Stimulated activated CD8-positive, alpha-beta memory T cell treated with anti-CD3 and anti-CD28 coated beads, Interleukin-7, amount 100 ng/mL, for 48 hours (primary cell): ENCODE measurements around the gene ABCC1.
"Not testable (repeated sequence)": the region's sequence is repeated elsewhere in the genome, so short reads cannot be mapped to it uniquely, and the experiment has no call there.

Experiments used
- DNase-seq, 2 donors: peaks; one replicate each; pipeline ENCODE4 v3.0.0-alpha.2; 2020; ENCODE audit warnings: low read depth in 1 of 2; ENCODE audit errors: extremely low read depth in 1 of 2

ABCC1 gene

GRCh38 chr16:15966420-15966819, 17.0 kb downstream of the ABCC1 start:
- no peak for DNase-seq

DNA sequence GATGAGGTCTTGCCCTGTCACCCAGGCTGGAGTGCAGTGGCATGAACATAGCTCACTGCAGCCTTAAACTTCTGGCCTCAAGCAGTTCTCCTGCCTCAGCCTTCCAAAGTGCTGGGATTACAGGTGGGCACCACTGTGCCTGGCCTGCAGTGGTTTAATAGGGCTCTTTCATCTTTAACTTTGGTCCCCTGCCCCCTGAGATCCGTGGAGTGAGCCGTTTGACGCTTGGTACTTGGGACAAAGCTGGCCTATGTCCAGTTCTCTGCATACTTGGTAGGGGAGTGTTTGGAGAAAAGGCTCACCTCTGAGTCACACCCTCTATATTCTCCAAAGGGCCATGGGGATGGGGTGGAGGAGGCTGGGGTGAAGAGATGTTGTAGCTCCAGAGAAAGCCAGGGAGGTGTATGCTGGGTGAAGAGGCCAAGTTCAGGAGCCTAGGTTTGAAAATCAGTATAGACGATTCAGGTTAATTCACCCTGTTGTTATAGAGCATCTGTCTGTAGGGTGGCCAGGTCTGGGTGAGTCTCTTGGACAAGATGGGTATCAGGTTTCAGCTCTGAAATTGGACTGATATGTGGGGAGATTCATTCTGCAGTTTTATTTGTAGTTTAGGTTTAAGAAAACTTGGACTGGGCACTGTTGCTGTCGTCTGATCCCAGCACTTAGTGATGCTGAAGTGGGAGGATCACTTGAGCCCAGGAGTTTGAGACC, 17.6 kb downstream of the ABCC1 start:
- no peak for DNase-seq

- DNase-seq: no peak
Measured at GRCh38 chr16:15967655-15968315, 18.4 kb downstream of the ABCC1 start.

DNA sequence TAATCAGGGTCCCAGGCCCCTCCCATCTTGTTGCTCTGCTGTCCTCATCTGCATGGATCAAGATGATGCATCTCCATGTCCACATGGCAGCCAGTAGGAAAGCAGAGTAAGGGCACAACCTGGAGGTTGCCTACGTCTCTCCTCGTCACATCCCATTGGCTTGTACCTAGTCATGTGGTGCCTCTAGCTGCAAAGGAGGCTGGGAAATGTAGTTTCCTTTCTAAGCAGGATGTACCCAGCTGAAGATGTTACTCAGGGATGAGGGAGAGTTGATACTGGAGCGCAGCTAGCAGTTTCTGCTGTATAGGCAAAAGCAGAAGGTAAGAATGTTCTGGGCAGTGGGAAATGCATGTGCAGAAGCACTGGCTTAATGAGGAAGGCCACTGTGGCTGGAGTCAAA, 20.8 kb downstream of the ABCC1 start:
- DNase-seq: no peak

DNA sequence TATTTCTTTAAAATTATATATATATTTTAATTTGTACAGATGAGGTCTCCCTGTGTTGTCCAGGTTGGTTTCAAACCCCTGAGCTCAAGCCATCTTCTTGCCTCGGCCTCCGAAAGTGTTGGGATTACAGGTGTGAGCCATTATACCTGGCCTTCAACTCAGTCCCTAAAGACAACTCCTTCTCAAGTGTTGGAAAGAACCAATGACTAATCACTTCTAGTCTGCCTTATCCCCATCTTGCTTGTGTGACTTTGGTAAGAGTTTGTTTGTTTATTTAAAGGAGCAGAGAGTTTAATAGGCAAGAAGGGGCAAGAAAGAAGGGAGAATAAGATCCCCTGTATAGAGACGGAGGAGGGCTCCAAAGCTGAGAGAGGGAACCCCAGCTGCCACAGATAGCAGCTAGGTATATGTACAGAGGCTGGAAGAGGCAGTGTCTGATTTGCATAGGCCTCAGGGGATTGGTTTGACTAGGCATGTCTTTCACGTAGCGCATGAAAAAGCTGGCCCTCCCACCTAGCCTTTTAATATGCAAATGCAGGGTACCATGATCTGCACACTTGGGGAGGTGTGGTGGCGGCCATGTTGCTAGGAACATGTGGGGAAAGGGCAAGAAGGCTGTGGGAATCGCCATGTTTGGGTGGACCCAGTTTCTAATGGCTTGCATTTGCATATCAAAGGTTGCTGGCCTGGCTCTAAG, 21.5 kb downstream of the ABCC1 start:
- no peak for DNase-seq

DNA sequence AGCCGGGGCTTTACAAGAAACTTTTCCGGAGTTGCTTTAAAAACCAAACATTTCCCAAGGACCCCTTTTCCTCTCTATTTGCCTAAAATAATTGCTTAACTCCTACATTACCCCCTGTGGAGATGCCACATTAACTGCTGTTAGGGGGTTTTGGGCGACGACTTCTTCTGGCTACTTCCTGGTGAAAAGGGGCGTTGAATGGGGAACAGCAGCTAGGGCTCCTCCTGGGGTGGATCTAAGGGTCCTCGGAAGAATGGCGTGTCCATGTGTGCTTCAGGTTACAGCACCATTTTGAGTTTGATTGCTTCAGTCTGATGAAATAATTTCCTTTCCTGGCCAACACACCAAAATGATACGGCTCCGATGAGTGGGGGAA, 22.0 kb downstream of the ABCC1 start:
- DNase-seq: no peak

GRCh38 chr16:15972046-15972868, 22.8 kb downstream of the ABCC1 start:
- no peak for DNase-seq

GRCh38 chr16:15973421-15973820, 24.0 kb downstream of the ABCC1 start:
- DNase-seq: no peak

DNA sequence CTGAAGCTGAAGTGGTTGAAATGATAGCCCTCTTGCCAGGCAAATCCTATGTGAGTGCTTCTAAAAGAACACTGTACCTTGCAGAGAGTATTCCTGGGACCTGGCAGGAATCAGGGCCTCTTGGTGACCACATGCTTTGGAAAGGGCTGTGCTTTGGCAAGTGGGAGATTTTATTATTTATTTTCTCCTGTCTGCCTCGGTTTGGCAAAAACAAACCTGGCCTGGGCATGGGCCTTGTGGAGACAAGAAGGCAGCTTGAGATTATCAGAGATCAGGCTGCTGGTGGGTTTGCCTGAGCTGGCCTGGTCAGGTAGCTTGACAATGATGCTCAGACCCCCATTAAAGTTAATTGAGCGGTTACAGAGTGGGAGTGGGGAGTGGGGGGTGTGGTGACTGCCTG, 24.6 kb downstream of the ABCC1 start:
- no peak for DNase-seq

DNA sequence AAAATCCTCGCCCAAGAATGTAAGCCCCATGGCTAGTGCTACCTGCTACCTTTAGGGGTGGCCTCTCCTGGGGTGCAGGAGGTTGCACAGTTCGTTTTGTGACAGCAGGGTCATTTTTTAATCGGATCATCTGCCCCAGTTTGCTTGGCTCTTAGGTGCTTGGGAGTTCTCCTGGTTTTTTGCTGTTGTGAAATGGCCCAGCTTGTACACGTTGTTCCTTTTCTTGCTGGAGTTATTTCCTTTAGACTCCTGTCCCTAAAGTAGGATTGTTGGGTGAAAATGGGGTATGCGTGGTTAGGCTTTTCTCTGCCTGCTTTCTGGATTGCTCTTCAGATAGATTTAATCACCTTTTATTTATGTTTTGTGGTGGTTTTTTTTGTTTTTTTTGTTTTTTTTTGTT, 25.8 kb downstream of the ABCC1 start:
- DNase-seq: no peak

- DNase-seq: no peak
Measured at GRCh38 chr16:15976225-15976812, 26.9 kb downstream of the ABCC1 start.

DNA sequence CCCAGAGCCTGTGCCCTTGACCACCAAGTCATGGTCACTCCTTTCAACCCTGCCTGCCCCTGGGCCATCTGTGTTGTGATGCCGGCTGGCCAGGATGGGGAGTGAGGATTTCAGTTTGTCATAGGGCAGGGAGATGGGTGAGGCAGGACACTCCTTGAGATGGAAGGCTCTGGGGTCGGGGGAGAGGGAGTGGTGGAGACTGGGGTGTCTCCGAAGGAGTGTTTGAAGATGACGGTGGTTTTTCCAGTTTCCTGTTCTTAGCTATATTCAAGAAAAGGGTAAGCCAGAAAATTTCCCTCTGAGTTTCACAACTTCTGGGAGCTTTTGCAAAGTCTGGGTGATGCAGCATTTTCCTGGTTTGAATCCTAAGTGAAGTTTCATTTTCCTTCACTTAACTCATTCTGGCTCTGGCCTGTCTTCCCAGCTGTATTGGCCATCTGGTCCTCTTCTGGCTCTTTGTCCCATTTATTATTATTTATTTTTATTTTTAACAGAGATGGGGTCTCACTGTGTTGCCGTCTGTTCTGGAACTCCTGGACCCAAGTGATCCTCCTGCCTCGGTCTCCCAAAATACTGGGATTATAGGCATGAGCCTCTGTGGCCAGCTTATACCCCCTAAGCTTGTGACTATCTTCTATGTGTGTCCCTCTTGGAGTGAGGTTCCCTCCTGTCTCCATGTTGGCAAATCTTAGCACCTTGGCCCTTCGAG, 27.7 kb downstream of the ABCC1 start:
- no peak for DNase-seq

DNA sequence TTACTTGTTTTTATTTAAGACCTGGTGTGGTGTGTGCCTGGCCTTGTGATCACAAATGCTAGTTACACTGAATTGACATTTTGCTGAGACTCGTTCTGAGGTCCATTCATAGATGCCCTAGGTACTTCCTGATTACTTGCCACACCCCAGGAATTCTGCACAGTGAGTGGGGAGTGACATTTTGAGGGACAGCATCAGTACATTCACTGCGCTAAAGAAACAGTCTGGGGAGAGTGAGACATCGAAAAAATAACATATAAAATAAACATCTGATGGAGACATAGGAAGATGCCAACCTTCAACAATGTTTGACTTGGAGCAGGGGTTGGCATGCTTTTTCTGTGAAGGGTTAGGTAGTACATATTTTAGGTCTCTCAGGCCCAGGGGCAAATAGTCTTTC, 30.4 kb downstream of the ABCC1 start:
- no peak for DNase-seq

DNA sequence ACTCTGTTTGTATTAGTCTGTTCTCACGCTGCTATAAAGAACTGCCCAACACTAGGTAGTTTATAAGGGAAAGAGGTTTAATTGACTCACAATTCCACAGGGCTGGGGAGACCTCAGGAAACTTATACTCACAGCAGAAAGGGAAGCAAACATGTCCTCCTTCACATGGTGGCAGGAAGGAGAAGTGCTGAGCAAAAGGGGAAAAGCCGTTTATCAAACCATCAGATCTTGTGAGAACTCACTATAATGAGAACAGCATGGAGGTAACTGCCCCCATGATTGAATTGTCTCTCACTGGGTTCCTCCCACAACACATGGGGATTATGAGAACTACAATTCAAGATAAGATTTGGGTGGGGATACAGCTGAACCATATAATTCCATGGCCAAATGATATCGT, 30.9 kb downstream of the ABCC1 start:
- no peak for DNase-seq

- DNase-seq: no peak
Measured at GRCh38 chr16:15981382-15981781, 32.0 kb downstream of the ABCC1 start.

- DNase-seq: not testable (repeated sequence)
Measured at GRCh38 chr16:15982194-15982915, 32.9 kb downstream of the ABCC1 start.

DNA sequence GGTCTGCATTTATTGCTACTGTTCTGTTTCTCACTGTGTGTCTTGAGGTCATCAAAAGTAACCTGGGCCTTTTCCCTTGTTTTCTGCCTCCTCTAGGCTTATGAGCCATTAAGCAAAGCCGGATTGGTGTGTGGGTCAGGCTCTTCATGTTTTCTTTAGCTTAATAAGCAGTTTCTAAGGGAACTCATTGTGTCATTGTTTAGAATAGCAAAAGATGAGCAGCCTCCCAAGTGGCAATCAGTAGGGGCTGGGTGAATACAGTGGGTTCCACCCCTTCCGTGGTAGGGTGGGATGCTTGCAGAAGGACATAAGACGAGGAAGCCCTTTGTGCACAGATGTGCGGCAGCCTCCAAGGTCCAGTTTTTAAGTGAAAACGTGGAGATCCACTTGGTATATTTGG, 34.5 kb downstream of the ABCC1 start:
- DNase-seq: no peak

- DNase-seq: no peak
Measured at GRCh38 chr16:15985144-15985543, 35.7 kb downstream of the ABCC1 start.

DNA sequence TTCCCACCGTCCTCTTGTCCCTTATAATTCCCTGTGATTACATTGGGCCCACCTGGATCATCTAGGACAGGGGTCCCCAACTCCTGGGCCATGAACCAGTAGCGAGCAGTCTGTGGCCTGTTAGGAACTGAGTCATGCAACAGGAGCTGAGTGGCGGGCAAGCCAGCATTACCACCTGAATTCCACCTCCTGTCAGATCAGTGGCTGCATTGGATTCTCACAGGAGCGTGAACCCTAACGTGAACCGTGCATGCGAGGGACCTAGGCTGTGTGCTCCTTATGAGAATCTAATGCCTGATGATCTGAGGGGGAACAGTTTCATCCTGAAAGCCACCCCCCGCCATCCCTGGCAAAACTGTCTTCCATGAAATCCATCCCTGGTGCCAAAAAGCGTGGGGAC, 36.8 kb downstream of the ABCC1 start:
- DNase-seq: no peak
